HepG2 (cell line): ENCODE measurements around the gene MAIP1. TPM values are rescaled to one million over a fixed set of nuclear protein-coding genes. Genes with fewer than 3 reads are reported as not detected.

ENCODE experiments used
- BRD4 ChIP-seq: sonication (generic); formaldehyde crosslinking; IDR thresholded peaks from 2 replicates; pipeline ENCODE4 v1.4.0; 2020; ENCODE audit warnings: missing genetic modification reagents
- ELF3 ChIP-seq: IDR thresholded peaks from 2 replicates; pipeline ENCODE4 v1.6.1; 2016; ENCODE audit warnings: missing genetic modification reagents, missing compliant biosample characterization
- FLYWCH1 ChIP-seq: sonication (generic); formaldehyde crosslinking; IDR thresholded peaks from 2 replicates; pipeline ENCODE4 v1.8.1; 2023; ENCODE audit warnings: mild to moderate bottlenecking, missing genetic modification reagents
- FOXK1 ChIP-seq: sonication (generic); formaldehyde crosslinking; IDR thresholded peaks from 2 replicates; pipeline ENCODE4 v1.4.0; 2020; ENCODE audit warnings: low read depth, missing genetic modification reagents, borderline replicate concordance
- KDM4B ChIP-seq: sonication (generic); formaldehyde crosslinking; IDR thresholded peaks from 2 replicates; pipeline ENCODE4 v1.4.0; 2020; ENCODE audit warnings: missing genetic modification reagents
- KMT2A ChIP-seq: sonication (generic); formaldehyde crosslinking; IDR thresholded peaks from 2 replicates; pipeline ENCODE4 v1.4.0; 2020; ENCODE audit warnings: missing genetic modification reagents
- NCOA1 ChIP-seq: sonication (generic); formaldehyde crosslinking; IDR thresholded peaks from 2 replicates; pipeline ENCODE4 v1.9.0; 2021; ENCODE audit warnings: missing genetic modification reagents
- NFIC ChIP-seq: IDR thresholded peaks from 2 replicates; pipeline ENCODE4 v1.6.1; 2012; ENCODE audit warnings: mild to moderate bottlenecking, low read length, inconsistent platforms
- NFYC ChIP-seq: IDR thresholded peaks from 2 replicates; pipeline ENCODE4 v1.6.1; 2016; ENCODE audit warnings: missing genetic modification reagents, missing compliant biosample characterization
- NR2F6 ChIP-seq, 2 experiments: IDR thresholded peaks; 2 replicates each; pipeline ENCODE4 v1.6.1; 2016; ENCODE audit warnings: antibody characterized with exemption in 1 of 2, mild to moderate bottlenecking in 1 of 2
- PHF20 ChIP-seq: sonication (generic); formaldehyde crosslinking; IDR thresholded peaks from 2 replicates; pipeline ENCODE4 v1.5.0; 2020; ENCODE audit warnings: mild to moderate bottlenecking, missing genetic modification reagents
- RXRA ChIP-seq: sonication (generic); formaldehyde crosslinking; IDR thresholded peaks from 2 replicates; pipeline ENCODE4 v1.5.1; 2020; ENCODE audit warnings: missing genetic modification reagents
- SALL1 ChIP-seq: sonication (generic); formaldehyde crosslinking; IDR thresholded peaks from 2 replicates; pipeline ENCODE4 v1.8.0; 2022; ENCODE audit warnings: mild to moderate bottlenecking, missing genetic modification reagents
- SMARCC2 ChIP-seq: fragments of 450-650 bp; IDR thresholded peaks from 2 replicates; pipeline ENCODE4 v1.6.1; 2017; ENCODE audit warnings: antibody characterized with exemption, mild to moderate bottlenecking
- SMC3 ChIP-seq: IDR thresholded peaks from 2 replicates; pipeline ENCODE4 v1.6.1; 2011; ENCODE audit warnings: low read length, improper control_type of control experiment
- YY1 ChIP-seq: IDR thresholded peaks from 2 replicates; pipeline ENCODE4 v1.6.1; 2011; ENCODE audit warnings: low read length, low read depth, moderate library complexity, mild to moderate bottlenecking; ENCODE audit not compliant: insufficient read depth, insufficient replicate concordance
- ZNF547 ChIP-seq: sonication (generic); formaldehyde crosslinking; IDR thresholded peaks from 2 replicates; pipeline ENCODE4 v1.5.1; 2020; ENCODE audit warnings: mild to moderate bottlenecking, missing genetic modification reagents
- ZNF644 ChIP-seq: IDR thresholded peaks from 2 replicates; pipeline ENCODE4 v1.6.1; 2016; ENCODE audit warnings: low read depth
- polyA plus RNA-seq, 8 experiments: library from polyadenylated mRNA; depleted of rRNA in 3 of 8; stranded (reverse) in 7 of 8; unstranded in 1 of 8; fragments of >200 nt; fragmentation: Illumina TruSeq in 4 of 8; extraction: Trizol in 4 of 8; gene quantifications; 2 replicates each; pipeline versions ENCODE4 v1.2.1 to v1.2.3, GENCODE V29; 2011 to 2016; ENCODE audit warnings: low read depth in 4 of 8, missing spikeins in 1 of 8, mixed read lengths in 1 of 8; ENCODE audit not compliant: insufficient read depth in 1 of 8
- total RNA-seq, 5 experiments: library from RNA; depleted of rRNA; stranded (reverse); fragments of >200 nt; fragmentation: Illumina TruSeq; extraction: Trizol; gene quantifications; 2 replicates each; pipeline ENCODE4 v1.2.3, GENCODE V29; 2016; ENCODE audit warnings: low read depth in 1 of 5
- TF ChIP-seq, protein P1 (sequence below): sonication (generic); formaldehyde crosslinking; IDR thresholded peaks from 2 replicates; pipeline ENCODE4 v1.5.1; 2020; ENCODE audit warnings: missing genetic modification reagents, mild to moderate bottlenecking, borderline replicate concordance
- TF ChIP-seq, protein P2 (sequence below): IDR thresholded peaks from 2 replicates; pipeline ENCODE4 v1.6.1; 2016; ENCODE audit warnings: missing compliant biosample characterization, missing genetic modification reagents, borderline replicate concordance
- TF ChIP-seq, protein P3 (sequence below): sonication (generic); formaldehyde crosslinking; IDR thresholded peaks from 2 replicates; pipeline ENCODE4 v1.9.0; 2022; ENCODE audit warnings: missing genetic modification reagents, mild to moderate bottlenecking, borderline replicate concordance
- TF ChIP-seq, protein P4 (sequence below): sonication (generic); formaldehyde crosslinking; IDR thresholded peaks from 2 replicates; pipeline ENCODE4 v1.5.1; 2020; ENCODE audit warnings: mild to moderate bottlenecking, missing genetic modification reagents, moderate library complexity
- TF ChIP-seq, protein P5 (sequence below): IDR thresholded peaks from 2 replicates; pipeline ENCODE4 v1.6.1; 2018; ENCODE audit warnings: missing genetic modification reagents
- TF ChIP-seq, protein P6 (sequence below): IDR thresholded peaks from 2 replicates; pipeline ENCODE4 v1.6.1; 2012; ENCODE audit warnings: inconsistent platforms

The MAIP1 gene
- total and polyA plus RNA-seq, 2 of the 13 experiments (the other 11 are each of a cell fraction or from before 2014, with no cell fraction given) = 22.3 to 72.9 TPM

DNA sequence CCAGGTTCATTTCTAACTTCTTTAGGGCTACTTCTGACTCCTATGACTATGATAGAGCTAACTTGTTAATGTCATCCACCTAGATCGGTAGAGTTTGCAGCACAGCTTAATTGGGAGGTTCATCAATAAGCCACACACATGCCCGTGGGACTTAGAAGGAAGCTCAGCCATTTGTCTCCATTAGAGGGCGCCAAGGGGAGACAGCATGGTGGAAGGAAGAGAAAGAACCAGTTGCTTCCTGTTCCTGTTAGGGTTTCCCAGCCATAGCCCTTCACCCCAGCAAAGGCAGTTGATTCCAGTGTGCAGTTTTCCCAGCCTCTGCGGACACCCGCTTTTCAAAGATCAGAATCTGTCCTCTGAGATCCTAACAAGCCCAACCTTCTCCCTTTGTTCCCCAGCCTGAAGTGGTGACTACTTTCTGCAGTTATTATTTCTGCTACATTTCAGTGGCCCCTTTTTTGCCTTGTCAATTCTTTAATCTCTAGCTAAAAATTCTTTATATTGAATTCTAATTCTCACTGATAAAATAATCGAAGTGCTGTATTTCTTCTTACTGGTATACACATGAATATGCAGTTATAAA lies 30.3 kb downstream of the MAIP1 start (continued):
- TF ChIP-seq NFIC (peak; percentile 29; the same call in 1 of the 2 replicates), SALL1 (peak; percentile 56), NCOA1 (CRISPR knock-in tag) (no peak), NR2F6 (IDR thresholded peaks at IDR 0.05) (no peak), NR2F6 (CRISPR knock-in tag; IDR thresholded peaks at IDR 0.05) (0 out of 2 replicates have a peak, but pooled peaks have one; percentile 35), FOXK1 (CRISPR knock-in tag) (peak; percentile 34; the same call in 1 of the 2 replicates), FLYWCH1 (CRISPR knock-in tag) (no peak), ZNF644 (peak; percentile 96), SMARCC2 (no peak), ZNF547 (CRISPR knock-in tag) (peak; percentile 23; the same call in 1 of the 2 replicates), KDM4B (CRISPR knock-in tag) (0 out of 2 replicates have a peak, but pooled peaks have one; percentile 34), ELF3 (peak; percentile 93), RXRA (CRISPR knock-in tag) (no peak), SMC3 (peak; percentile 93), KMT2A (no peak; the same call in 1 of the 2 replicates), BRD4 (peak; percentile 67; the same call in 1 of the 2 replicates), YY1 (peak; percentile 82), NFYC (CRISPR knock-in tag) (no peak), PHF20 (peak; percentile 70)
- TF ChIP-seq, protein P1, sequence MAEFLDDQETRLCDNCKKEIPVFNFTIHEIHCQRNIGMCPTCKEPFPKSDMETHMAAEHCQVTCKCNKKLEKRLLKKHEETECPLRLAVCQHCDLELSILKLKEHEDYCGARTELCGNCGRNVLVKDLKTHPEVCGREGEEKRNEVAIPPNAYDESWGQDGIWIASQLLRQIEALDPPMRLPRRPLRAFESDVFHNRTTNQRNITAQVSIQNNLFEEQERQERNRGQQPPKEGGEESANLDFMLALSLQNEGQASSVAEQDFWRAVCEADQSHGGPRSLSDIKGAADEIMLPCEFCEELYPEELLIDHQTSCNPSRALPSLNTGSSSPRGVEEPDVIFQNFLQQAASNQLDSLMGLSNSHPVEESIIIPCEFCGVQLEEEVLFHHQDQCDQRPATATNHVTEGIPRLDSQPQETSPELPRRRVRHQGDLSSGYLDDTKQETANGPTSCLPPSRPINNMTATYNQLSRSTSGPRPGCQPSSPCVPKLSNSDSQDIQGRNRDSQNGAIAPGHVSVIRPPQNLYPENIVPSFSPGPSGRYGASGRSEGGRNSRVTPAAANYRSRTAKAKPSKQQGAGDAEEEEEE (CRISPR knock-in tag) = no peak
- TF ChIP-seq, protein P2, sequence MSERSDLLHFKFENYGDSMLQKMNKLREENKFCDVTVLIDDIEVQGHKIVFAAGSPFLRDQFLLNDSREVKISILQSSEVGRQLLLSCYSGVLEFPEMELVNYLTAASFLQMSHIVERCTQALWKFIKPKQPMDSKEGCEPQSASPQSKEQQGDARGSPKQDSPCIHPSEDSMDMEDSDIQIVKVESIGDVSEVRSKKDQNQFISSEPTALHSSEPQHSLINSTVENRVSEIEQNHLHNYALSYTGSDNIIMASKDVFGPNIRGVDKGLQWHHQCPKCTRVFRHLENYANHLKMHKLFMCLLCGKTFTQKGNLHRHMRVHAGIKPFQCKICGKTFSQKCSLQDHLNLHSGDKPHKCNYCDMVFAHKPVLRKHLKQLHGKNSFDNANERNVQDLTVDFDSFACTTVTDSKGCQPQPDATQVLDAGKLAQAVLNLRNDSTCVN (CRISPR knock-in tag) = no peak
- TF ChIP-seq, protein P3, sequence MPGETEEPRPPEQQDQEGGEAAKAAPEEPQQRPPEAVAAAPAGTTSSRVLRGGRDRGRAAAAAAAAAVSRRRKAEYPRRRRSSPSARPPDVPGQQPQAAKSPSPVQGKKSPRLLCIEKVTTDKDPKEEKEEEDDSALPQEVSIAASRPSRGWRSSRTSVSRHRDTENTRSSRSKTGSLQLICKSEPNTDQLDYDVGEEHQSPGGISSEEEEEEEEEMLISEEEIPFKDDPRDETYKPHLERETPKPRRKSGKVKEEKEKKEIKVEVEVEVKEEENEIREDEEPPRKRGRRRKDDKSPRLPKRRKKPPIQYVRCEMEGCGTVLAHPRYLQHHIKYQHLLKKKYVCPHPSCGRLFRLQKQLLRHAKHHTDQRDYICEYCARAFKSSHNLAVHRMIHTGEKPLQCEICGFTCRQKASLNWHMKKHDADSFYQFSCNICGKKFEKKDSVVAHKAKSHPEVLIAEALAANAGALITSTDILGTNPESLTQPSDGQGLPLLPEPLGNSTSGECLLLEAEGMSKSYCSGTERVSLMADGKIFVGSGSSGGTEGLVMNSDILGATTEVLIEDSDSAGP = no peak; the same call in 1 of the 2 replicates
- TF ChIP-seq, protein P4, sequence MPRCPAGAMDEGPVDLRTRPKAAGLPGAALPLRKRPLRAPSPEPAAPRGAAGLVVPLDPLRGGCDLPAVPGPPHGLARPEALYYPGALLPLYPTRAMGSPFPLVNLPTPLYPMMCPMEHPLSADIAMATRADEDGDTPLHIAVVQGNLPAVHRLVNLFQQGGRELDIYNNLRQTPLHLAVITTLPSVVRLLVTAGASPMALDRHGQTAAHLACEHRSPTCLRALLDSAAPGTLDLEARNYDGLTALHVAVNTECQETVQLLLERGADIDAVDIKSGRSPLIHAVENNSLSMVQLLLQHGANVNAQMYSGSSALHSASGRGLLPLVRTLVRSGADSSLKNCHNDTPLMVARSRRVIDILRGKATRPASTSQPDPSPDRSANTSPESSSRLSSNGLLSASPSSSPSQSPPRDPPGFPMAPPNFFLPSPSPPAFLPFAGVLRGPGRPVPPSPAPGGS (CRISPR knock-in tag) = no peak
- TF ChIP-seq, protein P5, sequence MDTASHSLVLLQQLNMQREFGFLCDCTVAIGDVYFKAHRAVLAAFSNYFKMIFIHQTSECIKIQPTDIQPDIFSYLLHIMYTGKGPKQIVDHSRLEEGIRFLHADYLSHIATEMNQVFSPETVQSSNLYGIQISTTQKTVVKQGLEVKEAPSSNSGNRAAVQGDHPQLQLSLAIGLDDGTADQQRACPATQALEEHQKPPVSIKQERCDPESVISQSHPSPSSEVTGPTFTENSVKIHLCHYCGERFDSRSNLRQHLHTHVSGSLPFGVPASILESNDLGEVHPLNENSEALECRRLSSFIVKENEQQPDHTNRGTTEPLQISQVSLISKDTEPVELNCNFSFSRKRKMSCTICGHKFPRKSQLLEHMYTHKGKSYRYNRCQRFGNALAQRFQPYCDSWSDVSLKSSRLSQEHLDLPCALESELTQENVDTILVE (CRISPR knock-in tag) = peak; percentile 31; the same call in 1 of the 2 replicates
- TF ChIP-seq, protein P6, sequence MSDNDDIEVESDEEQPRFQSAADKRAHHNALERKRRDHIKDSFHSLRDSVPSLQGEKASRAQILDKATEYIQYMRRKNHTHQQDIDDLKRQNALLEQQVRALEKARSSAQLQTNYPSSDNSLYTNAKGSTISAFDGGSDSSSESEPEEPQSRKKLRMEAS = peak; percentile 37; the same call in 1 of the 2 replicates
